Progenitor cell of endocrine pancreas (in vitro differentiated cells): ENCODE measurements around the gene F5. TPM values are rescaled to one million over a fixed set of nuclear protein-coding genes. Genes with fewer than 3 reads are reported as not detected.

Source experiments
- DNase-seq: peaks from one replicate; pipeline ENCODE4 v3.0.0; 2021; ENCODE audit warnings: low spot score; ENCODE audit not compliant: unreplicated experiment
- H3K27ac Mint-ChIP-seq: 2 replicates; pipeline ENCODE4 v1.8.0; 2021; ENCODE audit warnings: mild to moderate bottlenecking, moderate library complexity, mixed read lengths
- H3K27me3 Mint-ChIP-seq: 2 replicates; pipeline ENCODE4 v1.8.0; 2021; ENCODE audit warnings: mixed read lengths
- H3K36me3 Mint-ChIP-seq: 2 replicates; pipeline ENCODE4 v1.8.0; 2022; ENCODE audit warnings: mixed read lengths; ENCODE audit not compliant: insufficient read depth
- H3K4me1 Mint-ChIP-seq: 2 replicates; pipeline ENCODE4 v1.8.0; 2021; ENCODE audit warnings: low read depth, mixed read lengths
- H3K4me3 Mint-ChIP-seq: 2 replicates; pipeline ENCODE4 v1.8.0; 2021; ENCODE audit warnings: low read depth, mild to moderate bottlenecking, moderate library complexity, mixed read lengths
- H3K9me3 Mint-ChIP-seq: 2 replicates; pipeline ENCODE4 v1.8.0; 2021; ENCODE audit warnings: low read depth, mixed read lengths
- total RNA-seq: library from RNA; stranded (reverse); gene quantifications from 2 replicates; pipeline ENCODE4 v1.2.1, GENCODE V29; 2021
- TF ChIP-seq, protein P1 (sequence below): fragments of 200-600 bp; sonication (generic); IDR thresholded peaks from one replicate; pipeline ENCODE4 v1.5.0; 2021; ENCODE audit warnings: antibody characterized with exemption, mild to moderate bottlenecking; ENCODE audit not compliant: unreplicated experiment

F5 gene
- total RNA-seq, 1 donor from 2014 or later: 2.9 TPM

DNA sequence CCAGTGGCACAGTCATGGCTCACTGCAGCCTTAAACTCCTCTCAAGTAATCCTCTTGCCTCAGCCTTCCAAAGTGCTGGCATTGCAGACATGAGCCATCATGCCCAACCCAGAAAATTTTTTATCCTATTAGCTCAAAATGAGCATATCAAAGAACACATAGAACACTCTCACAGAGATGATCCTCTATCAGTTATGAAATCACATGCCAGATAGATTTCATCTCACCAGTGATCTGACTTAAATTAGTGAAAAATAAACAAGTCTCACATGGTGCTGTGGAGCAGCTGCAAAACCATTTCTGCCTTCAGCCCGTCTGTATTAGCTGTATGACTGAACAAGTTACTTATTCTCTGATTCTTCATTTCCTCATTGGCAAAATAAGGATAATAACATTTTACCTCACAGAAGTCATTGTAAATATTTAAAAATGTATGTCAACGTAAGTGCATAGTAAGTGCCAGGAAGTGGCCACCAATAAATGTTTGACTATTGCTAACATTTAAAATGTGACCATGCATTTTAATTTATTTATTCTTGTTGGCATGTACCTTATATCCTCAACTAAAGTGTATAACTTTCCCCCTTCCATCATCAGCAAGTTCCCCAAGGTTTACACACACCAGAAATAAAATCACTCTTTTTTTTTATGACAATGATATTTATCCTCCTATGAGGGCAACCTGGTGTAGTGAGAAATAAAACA, 71.6 kb downstream of the F5 start:
- H3K36me3 Mint-ChIP-seq: no peaks in the 10 kb centered on the region
- H3K27me3 Mint-ChIP-seq: no peaks in the 10 kb centered on the region
- H3K4me3 Mint-ChIP-seq: no peak overlapping the region
- TF ChIP-seq, protein P1, sequence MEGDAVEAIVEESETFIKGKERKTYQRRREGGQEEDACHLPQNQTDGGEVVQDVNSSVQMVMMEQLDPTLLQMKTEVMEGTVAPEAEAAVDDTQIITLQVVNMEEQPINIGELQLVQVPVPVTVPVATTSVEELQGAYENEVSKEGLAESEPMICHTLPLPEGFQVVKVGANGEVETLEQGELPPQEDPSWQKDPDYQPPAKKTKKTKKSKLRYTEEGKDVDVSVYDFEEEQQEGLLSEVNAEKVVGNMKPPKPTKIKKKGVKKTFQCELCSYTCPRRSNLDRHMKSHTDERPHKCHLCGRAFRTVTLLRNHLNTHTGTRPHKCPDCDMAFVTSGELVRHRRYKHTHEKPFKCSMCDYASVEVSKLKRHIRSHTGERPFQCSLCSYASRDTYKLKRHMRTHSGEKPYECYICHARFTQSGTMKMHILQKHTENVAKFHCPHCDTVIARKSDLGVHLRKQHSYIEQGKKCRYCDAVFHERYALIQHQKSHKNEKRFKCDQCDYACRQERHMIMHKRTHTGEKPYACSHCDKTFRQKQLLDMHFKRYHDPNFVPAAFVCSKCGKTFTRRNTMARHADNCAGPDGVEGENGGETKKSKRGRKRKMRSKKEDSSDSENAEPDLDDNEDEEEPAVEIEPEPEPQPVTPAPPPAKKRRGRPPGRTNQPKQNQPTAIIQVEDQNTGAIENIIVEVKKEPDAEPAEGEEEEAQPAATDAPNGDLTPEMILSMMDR: no peak
- H3K9me3 Mint-ChIP-seq: no peaks in the 10 kb centered on the region
- H3K4me1 Mint-ChIP-seq: peaks cover 10% of the 10 kb centered on the region
- no peak overlapping the region for H3K27ac Mint-ChIP-seq
- no peak for DNase-seq

DNA sequence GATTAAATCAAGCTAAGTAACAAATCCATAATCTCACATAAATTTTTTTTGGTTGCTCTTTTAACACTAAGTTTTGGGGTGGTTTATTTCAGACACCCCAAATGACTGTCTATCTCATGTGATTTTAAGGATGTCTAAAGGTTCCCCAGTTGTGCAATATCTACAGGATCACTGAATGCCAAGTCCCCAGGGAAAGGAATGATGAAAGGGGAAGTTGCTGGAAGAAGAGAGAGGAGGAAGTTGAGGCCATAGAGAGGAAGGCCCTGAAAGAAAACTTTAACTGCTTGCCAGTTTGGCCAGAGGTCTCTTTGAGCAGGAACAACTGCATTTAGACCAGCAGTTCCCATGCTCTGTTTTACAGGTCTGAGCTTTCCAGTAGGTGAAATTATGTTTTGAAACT, 73.1 kb downstream of the F5 start:
- DNase-seq: no peak
- Mint-ChIP-seq H3K9me3 (no peaks in the 10 kb centered on the region), H3K36me3 (no peaks in the 10 kb centered on the region), H3K4me3 (no peak overlapping the region), H3K27ac (no peak overlapping the region), H3K27me3 (no peaks in the 10 kb centered on the region), H3K4me1 (peaks cover 23% of the 10 kb centered on the region)
- TF ChIP-seq, protein P1: no peak

DNA sequence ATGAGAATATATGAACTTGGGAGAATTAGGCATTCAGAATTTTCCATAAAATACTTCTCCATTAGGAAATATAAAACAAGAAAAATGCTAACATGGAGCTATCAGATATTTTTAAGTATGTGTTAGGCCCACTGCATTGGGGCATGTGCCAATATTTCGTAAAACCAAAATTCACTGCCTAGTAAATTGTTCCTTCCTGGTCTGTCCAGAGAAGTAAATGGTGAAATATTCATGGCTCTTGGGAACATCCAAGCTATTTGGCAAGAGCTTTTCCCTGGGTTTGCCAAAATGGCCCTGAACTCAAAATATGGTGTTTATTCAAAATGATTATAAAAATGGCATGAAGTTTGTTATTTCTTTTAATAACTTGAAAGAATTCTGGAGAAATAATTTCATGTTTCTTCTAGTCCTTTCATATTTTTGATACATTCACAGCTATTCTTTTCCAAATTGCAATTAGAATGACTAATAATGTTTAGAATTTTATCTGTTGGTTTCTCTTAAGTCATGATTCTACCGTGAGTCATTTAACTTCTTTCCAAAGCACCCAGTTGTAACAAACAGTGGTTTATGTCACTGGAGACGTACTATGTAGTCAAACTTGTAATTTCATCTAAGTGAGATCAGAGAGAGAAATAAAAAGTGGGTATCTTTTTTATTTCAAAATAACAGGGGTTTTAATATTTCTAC, 74.8 kb downstream of the F5 start:
- Mint-ChIP-seq H3K27me3 (no peaks in the 10 kb centered on the region), H3K27ac (no peak overlapping the region), H3K36me3 (no peaks in the 10 kb centered on the region), H3K9me3 (no peaks in the 10 kb centered on the region), H3K4me3 (no peak overlapping the region), H3K4me1 (peaks cover 37% of the 10 kb centered on the region)
- TF ChIP-seq, protein P1: no peak
- DNase-seq: no peak

DNA sequence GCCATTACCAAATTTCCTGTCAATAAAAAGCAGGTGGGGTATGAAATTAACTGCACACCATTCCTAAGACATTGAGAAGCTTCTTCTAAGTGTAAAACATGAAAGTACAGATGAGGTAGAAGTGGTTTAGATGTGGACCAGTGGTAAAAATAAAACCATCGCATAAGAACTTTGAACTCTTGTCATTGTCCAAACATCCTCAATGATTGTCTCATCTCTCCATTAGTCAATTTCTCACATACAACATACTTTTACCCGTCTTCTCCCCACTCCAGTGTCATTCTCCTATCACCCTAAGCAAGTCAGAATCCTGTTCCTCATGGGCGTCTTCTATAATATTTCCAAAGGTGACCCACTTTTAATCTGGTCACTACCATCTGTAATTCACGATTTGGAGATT, 76.2 kb downstream of the F5 start:
- TF ChIP-seq, protein P1: no peak
- Mint-ChIP-seq H3K4me3 (no peak overlapping the region), H3K27ac (no peak overlapping the region), H3K36me3 (no peaks in the 10 kb centered on the region), H3K27me3 (no peaks in the 10 kb centered on the region), H3K9me3 (peaks cover 5% of the 10 kb centered on the region), H3K4me1 (peaks cover 41% of the 10 kb centered on the region)
- DNase-seq: no peak

DNA sequence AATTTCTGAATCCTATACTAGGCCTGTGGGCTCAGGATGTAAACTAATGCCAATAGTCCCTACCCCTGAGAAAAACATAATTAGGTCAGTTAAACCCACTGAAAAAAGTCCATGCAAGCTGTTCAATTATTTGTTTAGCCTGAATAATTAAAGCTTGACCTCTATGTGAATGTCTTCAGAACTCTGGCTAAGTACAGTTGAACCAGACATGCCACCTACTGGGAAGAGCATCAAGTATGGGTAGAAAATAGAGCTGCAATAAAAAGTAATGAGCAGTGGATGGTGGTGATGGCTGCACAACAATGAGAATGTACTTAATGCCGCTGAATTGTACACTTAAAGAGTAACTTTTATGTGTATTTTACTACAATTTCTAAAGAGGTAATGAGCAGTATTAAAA, 76.9 kb downstream of the F5 start:
- H3K27me3 Mint-ChIP-seq: no peaks in the 10 kb centered on the region
- peaks cover 48% of the 10 kb centered on the region for H3K4me1 Mint-ChIP-seq
- no peaks in the 10 kb centered on the region for H3K36me3 Mint-ChIP-seq
- no peak overlapping the region for H3K27ac Mint-ChIP-seq
- DNase-seq: no peak
- H3K9me3 Mint-ChIP-seq: peaks cover 5% of the 10 kb centered on the region
- TF ChIP-seq, protein P1: no peak
- no peak overlapping the region for H3K4me3 Mint-ChIP-seq
